Activated B cell treated with CpG ODN at 0.5 μM for 24 hours (primary cell): Measurements from ENCODE around the gene PNMT. TPM values are rescaled to one million over a fixed set of nuclear protein-coding genes. Genes with fewer than 3 reads are reported as not detected.

ENCODE experiments used
- ATAC-seq: fragments of 200-7000 bp; cut with Tn5 transposase; one replicate; pipeline ENCODE4 v1.10.0; 2021; ENCODE audit warnings: low read depth, mild to moderate bottlenecking, moderate library complexity
- CTCF ChIA-PET: fragments of 350-600 bp; sonication (Branson Sonifier 250); formaldehyde crosslinking; loops from one replicate; lab custom pipeline; 2021; ENCODE audit warnings: antibody characterized with exemption; lab: Charles Lee
- POLR2A ChIA-PET: fragments of 350-600 bp; sonication (Branson Sonifier 250); formaldehyde crosslinking; loops from one replicate; lab custom pipeline; 2021; ENCODE audit warnings: antibody characterized with exemption; lab: Charles Lee
- DNase-seq: peaks from one replicate; pipeline ENCODE4 v3.0.0; 2022
- H3K27ac Mint-ChIP-seq: one replicate; pipeline ENCODE4 v1.8.0; 2020; ENCODE audit warnings: mixed read lengths
- H3K27me3 Mint-ChIP-seq: one replicate; pipeline ENCODE4 v1.8.0; 2021; ENCODE audit warnings: mixed read lengths
- H3K36me3 Mint-ChIP-seq: one replicate; pipeline ENCODE4 v1.8.0; 2021; ENCODE audit warnings: low read depth, mixed read lengths
- H3K4me1 Mint-ChIP-seq: one replicate; pipeline ENCODE4 v1.8.0; 2021; ENCODE audit warnings: mixed read lengths
- H3K4me3 Mint-ChIP-seq: one replicate; pipeline ENCODE4 v1.8.0; 2020; ENCODE audit warnings: mild to moderate bottlenecking, mixed read lengths
- H3K9me3 Mint-ChIP-seq: one replicate; pipeline ENCODE4 v1.8.0; 2020; ENCODE audit warnings: mixed read lengths
- intact Hi-C: fragments of 100-400 bp; cut with micrococcal nuclease; formaldehyde crosslinking; loops from one replicate; pipeline ENCODE4 v1.15.1; 2024
- total RNA-seq: library from RNA; stranded (reverse); gene quantifications from 2 replicates; pipeline ENCODE4 v1.2.3, GENCODE V29; 2022
- TF ChIP-seq, protein P1 (sequence below): fragments of 200-600 bp; IDR thresholded peaks from one replicate; pipeline ENCODE4 v1.8.0; 2022; ENCODE audit warnings: antibody characterized with exemption, mild to moderate bottlenecking

PNMT gene
- total RNA-seq, 1 donor from 2014 or later: not detected

DNA sequence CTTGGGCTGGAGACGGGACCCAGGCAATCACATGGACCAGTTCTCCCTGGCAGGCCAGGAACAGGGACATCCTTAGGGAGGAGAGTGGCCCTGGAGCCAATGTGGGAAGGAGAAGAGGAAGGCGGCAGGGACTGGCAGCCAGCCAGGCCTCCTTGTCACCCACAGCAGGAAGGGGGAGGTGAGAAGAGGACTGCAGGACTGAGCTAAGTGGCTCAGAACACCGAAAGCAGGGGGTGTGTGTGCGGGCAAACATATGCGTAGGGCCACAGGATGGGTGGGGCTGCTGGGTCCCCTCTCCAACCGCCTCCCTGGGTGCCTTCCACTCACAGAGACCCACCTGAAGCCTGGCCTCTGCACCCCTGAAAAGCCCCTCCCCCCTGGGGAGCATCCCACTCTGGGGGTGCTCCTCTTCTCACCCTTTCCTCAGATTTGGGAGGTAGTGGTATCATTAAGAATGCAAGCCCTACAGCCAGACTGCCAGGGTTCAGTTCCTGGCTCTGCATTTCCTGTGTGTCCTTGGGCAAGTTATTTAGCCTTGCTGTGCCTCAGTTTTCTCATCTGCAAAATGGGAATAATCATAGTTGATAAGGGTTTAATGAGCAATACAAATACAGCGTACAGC lies 8.1 kb downstream of the PNMT start:
- ChIA-PET CTCF (interaction anchor here (1.0 to 2.2 kb wide), 5 partner anchors 11 to 54 kb away, joined by 3 to 9 read pairs (median 4); partner anchors contain the start of genes PGAP3 and TCAP), POLR2A (interaction anchor here (0.6 to 3.0 kb wide), 5 partner anchors 8 to 146 kb away, joined by 3 to 23 read pairs (median 13); partner anchors contain the start of genes MIEN1, PGAP3 and PNMT)
- peak overlapping the region; percentile 29 for H3K4me3 Mint-ChIP-seq
- intact Hi-C loops: loop anchor here (1.0 kb wide), 1 partner anchor 9 kb away; no protein-coding TSS in a partner anchor
- TF ChIP-seq, protein P1, sequence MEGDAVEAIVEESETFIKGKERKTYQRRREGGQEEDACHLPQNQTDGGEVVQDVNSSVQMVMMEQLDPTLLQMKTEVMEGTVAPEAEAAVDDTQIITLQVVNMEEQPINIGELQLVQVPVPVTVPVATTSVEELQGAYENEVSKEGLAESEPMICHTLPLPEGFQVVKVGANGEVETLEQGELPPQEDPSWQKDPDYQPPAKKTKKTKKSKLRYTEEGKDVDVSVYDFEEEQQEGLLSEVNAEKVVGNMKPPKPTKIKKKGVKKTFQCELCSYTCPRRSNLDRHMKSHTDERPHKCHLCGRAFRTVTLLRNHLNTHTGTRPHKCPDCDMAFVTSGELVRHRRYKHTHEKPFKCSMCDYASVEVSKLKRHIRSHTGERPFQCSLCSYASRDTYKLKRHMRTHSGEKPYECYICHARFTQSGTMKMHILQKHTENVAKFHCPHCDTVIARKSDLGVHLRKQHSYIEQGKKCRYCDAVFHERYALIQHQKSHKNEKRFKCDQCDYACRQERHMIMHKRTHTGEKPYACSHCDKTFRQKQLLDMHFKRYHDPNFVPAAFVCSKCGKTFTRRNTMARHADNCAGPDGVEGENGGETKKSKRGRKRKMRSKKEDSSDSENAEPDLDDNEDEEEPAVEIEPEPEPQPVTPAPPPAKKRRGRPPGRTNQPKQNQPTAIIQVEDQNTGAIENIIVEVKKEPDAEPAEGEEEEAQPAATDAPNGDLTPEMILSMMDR: no peak
- H3K27me3 Mint-ChIP-seq: no peaks in the 10 kb centered on the region
- no peak for DNase-seq
- H3K36me3 Mint-ChIP-seq: peaks cover 6% of the 10 kb centered on the region
- H3K9me3 Mint-ChIP-seq: no peaks in the 10 kb centered on the region
- H3K4me1 Mint-ChIP-seq: peaks cover 87% of the 10 kb centered on the region
- peak; percentile 51 for ATAC-seq
- peak overlapping the region; percentile 90 for H3K27ac Mint-ChIP-seq

GRCh38 chr17:39677072-39677471 lies 8.8 kb downstream of the PNMT start:
- intact Hi-C loops: no loop called here
- no peak for ATAC-seq
- H3K36me3 Mint-ChIP-seq: peaks cover 6% of the 10 kb centered on the region

GRCh38 chr17:39677542-39678339 lies 9.5 kb downstream of the PNMT start:
- intact Hi-C loops: no loop called here
- Mint-ChIP-seq H3K27me3 (no peaks in the 10 kb centered on the region), H3K4me3 (no peak overlapping the region), H3K9me3 (no peaks in the 10 kb centered on the region), H3K4me1 (peaks cover 79% of the 10 kb centered on the region), H3K36me3 (peaks cover 6% of the 10 kb centered on the region), H3K27ac (peak overlapping the region; percentile 90)
- CTCF ChIA-PET: interaction anchor here (1.1 to 1.4 kb wide), 3 partner anchors 9 to 56 kb away, joined by 3 to 4 read pairs (median 3); partner anchors contain the start of gene PNMT
- TF ChIP-seq, protein P1: no peak
- POLR2A ChIA-PET: interaction anchor here (0.6 to 2.0 kb wide), 3 partner anchors 9 to 1354 kb away, joined by 3 to 13 read pairs (median 8); partner anchors contain the start of genes PGAP3 and PNMT
- ATAC-seq: no peak
- DNase-seq: no peak

More at GRCh38 chr17:39677072-39677471, 8.8 kb downstream of the PNMT start:
- peak overlapping the region; percentile 90 for H3K27ac Mint-ChIP-seq
- no peaks in the 10 kb centered on the region for H3K9me3 Mint-ChIP-seq
- ChIA-PET POLR2A (interaction anchor here (1.3 to 3.0 kb wide), 3 partner anchors 9 to 11 kb away, joined by 8 to 23 read pairs (median 13); partner anchors contain the start of genes PGAP3 and PNMT), CTCF (interaction anchor here (1.4 kb wide), 1 partner anchor 9 kb away, joined by 4 read pairs; the partner anchor contains the start of gene PNMT)
- no peak for DNase-seq
- no peaks in the 10 kb centered on the region for H3K27me3 Mint-ChIP-seq
- TF ChIP-seq, protein P1: no peak
- peaks cover 84% of the 10 kb centered on the region for H3K4me1 Mint-ChIP-seq
- peak overlapping the region; percentile 16 for H3K4me3 Mint-ChIP-seq

DNA sequence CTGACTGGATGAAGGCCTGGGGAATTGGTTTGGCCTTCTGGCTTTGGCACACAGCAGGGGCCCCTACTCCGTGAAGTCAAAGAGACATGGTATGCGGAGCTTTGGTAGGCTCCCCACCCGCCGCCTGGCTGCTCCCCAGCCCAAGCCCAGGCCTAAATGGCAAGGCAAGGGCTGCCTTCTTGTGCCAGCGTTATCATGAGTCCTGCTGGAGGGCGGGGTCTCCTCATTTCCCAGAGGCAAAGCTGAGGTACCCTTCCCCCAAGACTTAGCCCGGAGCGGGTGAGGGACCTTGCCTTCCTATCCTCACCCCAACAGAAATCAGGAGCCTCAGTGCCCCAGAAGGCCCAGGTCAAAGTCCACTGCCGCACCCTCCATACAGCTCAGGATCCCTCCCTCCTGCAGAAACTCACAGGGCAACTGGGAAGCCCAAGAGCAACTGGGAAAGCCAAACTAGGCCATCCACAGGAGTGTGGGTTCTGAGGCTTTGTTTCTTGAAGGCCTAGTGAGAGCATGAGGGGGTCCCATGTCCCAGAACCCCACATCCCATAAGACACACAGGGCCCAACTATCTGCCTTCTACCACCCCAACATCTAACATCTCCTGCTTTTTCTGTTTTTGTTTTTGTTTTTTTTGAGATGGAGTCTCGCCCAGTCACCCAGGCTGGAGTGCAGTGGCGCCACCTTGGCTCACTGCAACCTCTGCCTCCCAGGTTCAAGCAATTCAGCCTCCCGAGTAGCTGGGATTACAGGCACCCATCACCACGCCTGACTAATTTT lies 10.3 kb downstream of the PNMT start:
- Mint-ChIP-seq H3K4me1 (peaks cover 75% of the 10 kb centered on the region), H3K27me3 (no peaks in the 10 kb centered on the region), H3K9me3 (no peaks in the 10 kb centered on the region), H3K27ac (peak overlapping the region; percentile 90), H3K4me3 (peak overlapping the region; percentile 21), H3K36me3 (peaks cover 12% of the 10 kb centered on the region)
- TF ChIP-seq, protein P1: no peak
- POLR2A ChIA-PET: interaction anchor here (0.6 to 2.2 kb wide), 8 partner anchors 9 to 1354 kb away, joined by 3 to 22 read pairs (median 6); partner anchors contain the start of genes MIEN1, PGAP3, PNMT and WIPF2
- CTCF ChIA-PET: interaction anchor here (1.0 to 2.2 kb wide), 6 partner anchors 8 to 57 kb away, joined by 3 to 11 read pairs (median 4); partner anchors contain the start of gene PNMT
- intact Hi-C loops: no loop called here
- no peak for ATAC-seq
- DNase-seq: no peak
